Hematopoietic multipotent progenitor cell treated with erythropoietin and hydrocortisone succinate and interleukin-3 and kit ligand, for 8 days (in vitro differentiated cells): Measurements from ENCODE around the gene SHROOM4.
A peak's percentile ranks its signal among the peaks of the same experiment; 100 is the strongest.

Source experiments
- DNase-seq: peaks from one replicate; pipeline ENCODE4 v3.0.0-alpha.2; 2015

The SHROOM4 gene

GRCh38 chrX:50705042-50705441 lies 109.0 kb downstream of the SHROOM4 start:
- no peak for DNase-seq

DNA sequence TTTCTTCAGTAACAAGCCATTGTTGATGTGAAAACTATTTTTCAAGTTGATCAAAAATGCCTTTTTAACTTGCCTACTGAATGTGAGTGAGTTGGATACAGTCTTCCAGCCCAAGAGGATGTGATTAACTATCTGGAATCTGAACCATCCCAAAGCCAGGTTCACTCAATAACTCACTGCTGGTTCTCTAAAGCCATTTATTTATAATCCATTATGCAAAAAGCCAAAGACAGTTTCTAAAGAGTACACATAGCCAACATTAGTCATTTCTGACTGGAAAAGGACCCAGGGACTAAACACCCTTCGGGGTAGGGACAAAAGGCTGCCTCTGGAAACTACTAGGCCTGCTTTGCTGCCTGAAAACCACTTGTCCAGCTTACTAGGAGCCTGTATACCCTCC lies 109.6 kb downstream of the SHROOM4 start:
- no peak for DNase-seq

- DNase-seq: no peak
These were observed 113.1 kb downstream of the SHROOM4 start for GRCh38 chrX:50700921-50701320.

- no peak for DNase-seq
These were observed 115.0 kb downstream of the SHROOM4 start for GRCh38 chrX:50698944-50699343.

GRCh38 chrX:50697691-50698090 lies 116.3 kb downstream of the SHROOM4 start:
- no peak for DNase-seq

DNA sequence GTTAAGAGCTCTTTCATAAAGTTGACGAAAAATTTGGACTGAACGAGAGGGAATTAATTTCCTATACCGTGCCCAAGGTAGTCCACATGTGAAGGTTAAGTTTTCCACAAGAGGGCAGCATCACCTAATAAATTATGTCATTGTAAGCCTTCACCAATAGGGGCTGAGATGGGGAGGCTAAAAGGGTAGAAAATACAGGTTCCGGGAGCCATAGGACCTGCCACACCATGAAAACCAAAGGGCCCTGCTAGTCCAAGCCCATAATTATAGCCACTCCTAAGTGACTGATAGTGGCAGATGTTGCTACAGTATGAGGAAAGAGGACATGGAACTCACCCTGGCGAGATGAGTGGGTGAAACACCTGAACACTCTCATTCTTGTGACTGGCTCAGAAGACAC lies 122.2 kb downstream of the SHROOM4 start:
- DNase-seq: peak; percentile 52

DNA sequence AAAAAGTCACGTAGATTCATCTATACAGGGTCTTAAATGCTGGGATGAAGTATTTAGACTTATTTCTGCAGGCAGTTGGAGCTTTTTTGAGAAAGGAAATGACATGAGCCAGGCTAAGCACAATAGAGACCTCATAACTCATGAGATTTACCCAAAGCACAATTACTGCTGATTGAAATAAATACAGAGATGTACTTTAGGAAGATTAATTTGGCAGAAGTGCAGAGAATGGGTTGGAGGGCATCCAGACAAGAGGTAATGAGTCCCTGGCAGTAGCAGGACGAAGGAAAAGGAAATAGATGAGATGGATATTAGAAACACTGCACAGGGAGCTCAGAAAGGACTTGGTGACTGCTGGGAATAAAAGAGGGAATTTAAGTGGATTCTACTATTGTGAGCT lies 129.1 kb downstream of the SHROOM4 start:
- DNase-seq: no peak

- DNase-seq: no peak
These were observed 133.0 kb downstream of the SHROOM4 start for GRCh38 chrX:50680990-50681389.

DNA sequence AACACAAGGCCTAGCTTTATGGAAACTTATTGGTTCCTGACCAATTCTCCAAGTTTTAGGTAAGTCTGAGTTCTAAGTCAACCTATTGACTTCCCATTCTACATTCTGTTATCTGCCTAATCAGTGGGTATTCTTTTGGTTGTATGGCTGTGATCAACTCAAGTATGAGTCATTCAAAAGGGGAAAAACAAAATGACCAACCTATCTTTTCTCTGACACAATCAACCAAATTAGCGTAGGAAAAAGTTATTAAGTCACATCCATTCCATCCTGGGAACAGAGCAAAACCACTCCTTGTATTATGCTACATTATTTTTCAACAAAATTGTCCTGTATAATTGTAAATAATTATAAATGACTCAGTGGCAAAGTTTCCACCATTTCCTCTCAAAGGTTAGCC lies 136.2 kb downstream of the SHROOM4 start:
- DNase-seq: no peak

GRCh38 chrX:50671661-50672060 lies 142.3 kb downstream of the SHROOM4 start:
- no peak for DNase-seq

DNA sequence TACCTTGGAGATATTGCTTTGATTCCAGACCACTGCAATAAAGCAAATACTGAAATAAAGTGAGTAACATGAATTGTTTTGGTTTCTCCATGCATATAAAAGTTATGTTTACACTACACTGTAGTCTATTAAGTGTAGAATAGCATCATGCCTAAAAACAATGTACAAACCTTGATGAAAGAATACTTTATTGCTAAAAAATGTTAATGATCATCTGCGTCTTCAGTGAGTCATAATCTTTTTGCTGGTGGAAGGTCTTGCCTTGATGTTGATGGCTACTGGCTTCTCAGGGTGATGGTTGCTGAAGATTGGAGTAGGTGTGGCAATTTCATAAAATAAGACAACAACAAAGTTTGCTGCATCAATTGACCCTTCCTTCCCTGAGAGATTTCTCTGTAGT lies 145.1 kb downstream of the SHROOM4 start:
- DNase-seq: no peak

GRCh38 chrX:50648156-50648555 lies 165.8 kb downstream of the SHROOM4 start:
- DNase-seq: no peak

DNA sequence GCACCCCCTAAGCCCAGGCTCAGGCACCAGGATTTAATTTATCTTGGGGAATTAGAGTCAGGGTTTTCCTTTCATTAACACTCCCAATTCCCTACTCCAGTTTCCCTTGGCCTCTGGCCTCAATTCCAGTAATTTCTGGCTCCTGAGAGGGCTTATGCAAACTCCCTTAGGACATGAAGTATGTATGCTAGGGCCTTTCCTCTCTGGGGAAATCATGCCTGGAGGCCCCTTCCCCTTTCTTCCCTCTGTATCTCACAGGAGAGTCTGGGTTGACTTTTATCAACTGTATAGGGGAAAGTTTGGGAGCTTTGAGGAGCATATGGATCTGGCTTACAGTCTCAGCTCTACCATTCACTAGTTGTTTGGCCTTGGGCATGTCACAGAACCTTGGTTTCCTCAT lies 169.5 kb downstream of the SHROOM4 start:
- DNase-seq: no peak

GRCh38 chrX:50643525-50644137 lies 170.4 kb downstream of the SHROOM4 start:
- DNase-seq: no peak

GRCh38 chrX:50638123-50638522 lies 175.9 kb downstream of the SHROOM4 start:
- peak; percentile 1 for DNase-seq

- DNase-seq: no peak
These were observed 178.1 kb downstream of the SHROOM4 start for GRCh38 chrX:50635817-50636365.

- no peak for DNase-seq
These were observed 178.8 kb downstream of the SHROOM4 start for GRCh38 chrX:50635162-50635561.

DNA sequence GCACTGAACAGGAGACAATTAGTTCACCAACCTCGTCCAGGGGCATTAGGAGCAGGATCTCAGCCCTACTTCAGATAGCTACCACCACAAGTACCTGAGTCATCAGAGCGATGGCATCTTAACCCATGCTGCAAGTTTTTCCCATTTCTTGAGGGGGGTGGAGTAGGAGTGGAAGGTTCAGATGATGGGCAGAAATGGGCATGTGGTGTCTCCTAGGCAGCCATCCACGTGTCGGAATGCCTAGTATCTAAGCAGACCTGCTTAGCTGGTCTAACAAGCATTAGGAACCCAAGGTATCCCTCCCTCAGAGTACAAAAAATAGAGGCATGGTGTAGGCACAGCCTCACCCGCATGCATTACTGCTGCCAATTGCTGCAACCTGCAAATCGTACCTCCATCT lies 184.2 kb downstream of the SHROOM4 start:
- DNase-seq: no peak

GRCh38 chrX:50627696-50628095 lies 186.3 kb downstream of the SHROOM4 start:
- no peak for DNase-seq

DNA sequence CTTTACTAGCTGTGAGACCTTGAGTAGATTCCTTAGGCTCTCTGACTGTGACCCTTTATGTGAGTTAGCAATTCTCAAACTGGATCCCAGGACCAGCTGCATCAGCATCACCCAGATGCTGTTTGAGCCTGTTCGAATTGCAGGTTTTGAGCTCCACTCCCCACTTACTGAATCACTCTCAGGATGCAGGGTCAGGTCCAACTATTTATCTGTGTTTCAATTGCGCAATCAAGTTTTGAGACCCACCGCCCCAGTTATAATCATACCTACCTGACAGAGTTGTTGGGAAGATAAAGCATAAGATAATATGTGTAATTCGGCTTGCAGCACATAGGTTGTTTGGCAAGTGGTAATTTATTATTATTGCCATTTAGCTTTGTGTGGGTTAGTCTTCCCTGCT lies 187.6 kb downstream of the SHROOM4 start:
- no peak for DNase-seq

DNA sequence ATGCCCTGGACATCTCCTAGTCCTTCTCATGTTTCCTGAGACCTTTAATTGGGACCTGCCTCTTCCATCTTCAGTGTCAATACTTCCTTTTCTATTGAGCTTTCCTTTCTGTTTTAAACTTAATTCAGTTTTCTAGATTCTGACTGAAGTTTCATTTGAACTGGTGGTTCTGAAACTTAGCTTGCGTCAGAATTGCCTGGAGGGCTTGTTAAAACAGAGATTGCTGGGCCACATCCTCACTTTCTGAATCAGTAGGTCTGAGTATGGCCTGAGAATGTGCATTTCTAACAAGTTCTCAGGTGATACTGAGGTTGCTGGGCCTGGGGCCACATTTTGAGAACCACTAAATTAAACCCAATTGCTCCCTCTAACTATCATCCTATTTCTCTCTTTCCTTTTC lies 191.2 kb downstream of the SHROOM4 start:
- DNase-seq: no peak

- no peak for DNase-seq
These were observed 195.0 kb downstream of the SHROOM4 start for GRCh38 chrX:50618788-50619558.

- DNase-seq: no peak
These were observed 196.8 kb downstream of the SHROOM4 start for GRCh38 chrX:50617183-50617582.

GRCh38 chrX:50615570-50616158 lies 198.3 kb downstream of the SHROOM4 start:
- DNase-seq: no peak
